SK-N-MC (cell line): ENCODE data around the gene TRMO.

Source experiments
- EZH2 ChIP-seq: fragments of 200-600 bp; sonication (generic); IDR thresholded peaks from one replicate; pipeline ENCODE4 v1.6.1; 2017; ENCODE audit warnings: antibody characterized with exemption
- POLR2AphosphoS5 ChIP-seq: IDR thresholded peaks from 2 replicates; pipeline ENCODE4 v1.6.1; 2012; ENCODE audit warnings: mild to moderate bottlenecking, low read depth, low read length, borderline replicate concordance

DNA sequence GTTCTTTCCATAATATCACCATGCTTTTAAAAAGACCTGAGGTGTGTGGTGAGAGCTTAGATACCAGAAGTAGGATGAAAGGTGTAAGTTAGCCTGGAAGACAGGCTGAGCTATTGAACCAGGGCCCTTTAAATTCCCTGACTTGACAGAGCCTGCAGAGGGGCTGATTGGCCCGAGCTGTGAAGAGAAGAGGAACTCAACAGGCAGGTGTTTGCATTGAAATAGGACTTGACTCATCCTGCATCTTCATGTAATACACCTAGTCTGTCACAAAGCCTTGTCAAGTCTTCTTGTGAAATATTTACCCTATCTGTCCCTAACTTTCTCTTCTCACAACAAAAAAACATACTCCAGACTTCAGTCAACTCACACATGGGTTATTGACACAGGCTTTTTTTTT lies 44.2 kb upstream of the TRMO start:
- no peak for TF ChIP-seq POLR2AphosphoS5
- TF ChIP-seq EZH2: no peak
